CD14-positive monocyte (primary cell): ENCODE data around the gene ITGB1BP1. TPM values are rescaled to one million over a fixed set of nuclear protein-coding genes. Genes with fewer than 3 reads are reported as not detected.

Experiments used
- DNase-seq, 3 donors: peaks; one replicate each; pipeline ENCODE4 v3.0.0-alpha.2; 2011 to 2022
- H2AFZ ChIP-seq: 2 replicates; pipeline ENCODE4 v1.6.0; 2012; ENCODE audit warnings: mild to moderate bottlenecking, low read depth, low read length, inconsistent platforms; ENCODE audit not compliant: insufficient read depth, poor library complexity, severe bottlenecking
- H3K27ac ChIP-seq, 2 donors: 1 replicate in 1 of 2; 2 replicates in 1 of 2; pipeline ENCODE4 v1.5.1; 2012 to 2013; ENCODE audit warnings: low read length in 2 of 2, control low read depth in 1 of 2, inconsistent platforms in 1 of 2, low read depth in 1 of 2, mild to moderate bottlenecking in 1 of 2
- H3K27me3 ChIP-seq, 2 donors: one replicate each; pipeline versions ENCODE4 v1.6.0 to v1.6.1; 2011 to 2013; ENCODE audit warnings: low read length in 2 of 2; ENCODE audit not compliant: control insufficient read depth in 2 of 2, insufficient read depth in 2 of 2
- H3K36me3 ChIP-seq, 2 donors: replicated peaks in 1 of 2; 1 replicate in 1 of 2; 2 replicates in 1 of 2; pipeline versions ENCODE4 v1.5.1 to v1.6.1; 2012 to 2013; ENCODE audit warnings: low read length in 2 of 2, control low read depth in 1 of 2, inconsistent platforms in 1 of 2, mild to moderate bottlenecking in 1 of 2; ENCODE audit not compliant: insufficient read depth in 2 of 2, control insufficient read depth in 1 of 2
- H3K4me1 ChIP-seq, 2 donors: 1 replicate in 1 of 2; 2 replicates in 1 of 2; pipeline versions ENCODE4 v1.5.1 to v1.6.1; 2012 to 2013; ENCODE audit warnings: low read length in 2 of 2, control low read depth in 1 of 2, inconsistent platforms in 1 of 2, mild to moderate bottlenecking in 1 of 2, moderate library complexity in 1 of 2; ENCODE audit not compliant: insufficient read depth in 2 of 2, control insufficient read depth in 1 of 2
- H3K4me2 ChIP-seq: replicated peaks from 2 replicates; pipeline ENCODE3; 2012; ENCODE audit warnings: low read length, moderate library complexity, mild to moderate bottlenecking; ENCODE audit not compliant: poor library complexity, severe bottlenecking; ENCODE audit errors: extremely low read depth
- H3K4me3 ChIP-seq, 3 experiments: fragments of 200-600 bp in 1 of 3; sonication (generic) in 1 of 3; replicated peaks in 1 of 3; 1 replicate in 2 of 3; 2 replicates in 1 of 3; pipeline ENCODE4 v1.5.1; 2011 to 2013; ENCODE audit warnings: low read length in 3 of 3, mild to moderate bottlenecking in 3 of 3, control low read depth in 2 of 3, low read depth in 2 of 3, inconsistent platforms in 1 of 3, moderate library complexity in 1 of 3
- H3K79me2 ChIP-seq: 2 replicates; pipeline ENCODE4 v1.6.0; 2012; ENCODE audit warnings: mild to moderate bottlenecking, control low read depth, inconsistent platforms, low read length, moderate library complexity; ENCODE audit not compliant: insufficient read depth
- H3K9ac ChIP-seq: 2 replicates; pipeline ENCODE4 v1.6.0; 2017; ENCODE audit warnings: low read length, mild to moderate bottlenecking; ENCODE audit not compliant: insufficient read depth, poor library complexity, severe bottlenecking
- H3K9me3 ChIP-seq, 2 donors: replicated peaks in 1 of 2; 1 replicate in 1 of 2; 2 replicates in 1 of 2; pipeline versions ENCODE4 v1.5.1 to v1.6.1; 2012 to 2013; ENCODE audit warnings: low read length in 2 of 2, control low read depth in 1 of 2; ENCODE audit not compliant: control insufficient read depth in 1 of 2, insufficient read depth in 1 of 2
- H4K20me1 ChIP-seq: 2 replicates; pipeline ENCODE4 v1.6.0; 2012; ENCODE audit warnings: mild to moderate bottlenecking, low read length, control low read depth, moderate library complexity; ENCODE audit not compliant: insufficient read depth
- H3K27ac Mint-ChIP-seq, 7 donors: one replicate each; pipeline ENCODE4 v1.8.0; 2020; ENCODE audit warnings: mild to moderate bottlenecking in 7 of 7, mixed read lengths in 7 of 7, moderate library complexity in 6 of 7, inconsistent platforms in 2 of 7
- H3K27me3 Mint-ChIP-seq, 3 donors: one replicate each; pipeline ENCODE4 v1.8.0; 2021 to 2022; ENCODE audit warnings: low read depth in 3 of 3, mild to moderate bottlenecking in 3 of 3, mixed read lengths in 3 of 3, moderate library complexity in 3 of 3, inconsistent platforms in 1 of 3
- H3K36me3 Mint-ChIP-seq, 2 donors: one replicate each; pipeline ENCODE4 v1.8.0; 2020; ENCODE audit warnings: mixed read lengths in 2 of 2, inconsistent platforms in 1 of 2, mild to moderate bottlenecking in 1 of 2
- H3K4me1 Mint-ChIP-seq: one replicate; pipeline ENCODE4 v1.8.0; 2020; ENCODE audit warnings: mild to moderate bottlenecking, mixed read lengths
- H3K4me3 Mint-ChIP-seq, 2 donors: one replicate each; pipeline ENCODE4 v1.8.0; 2020; ENCODE audit warnings: mild to moderate bottlenecking in 2 of 2, mixed read lengths in 2 of 2, moderate library complexity in 1 of 2
- H3K9me3 Mint-ChIP-seq, 7 donors: one replicate each; pipeline ENCODE4 v1.8.0; 2020 to 2022; ENCODE audit warnings: mixed read lengths in 7 of 7, mild to moderate bottlenecking in 6 of 7, moderate library complexity in 6 of 7, inconsistent platforms in 2 of 7
- WGBS: methylation state at CpG from one replicate; pipeline ENCODE4 v1.1.5; 2013; ENCODE audit warnings: missing lambda C conversion rate; ENCODE audit not compliant: insufficient coverage; 5-methylcytosine and 5-hydroxymethylcytosine counted together
- intact Hi-C, 2 donors: fragments of 100-400 bp; cut with micrococcal nuclease; formaldehyde crosslinking; loops; one replicate each; pipeline versions ENCODE4 v1.15.0 to v1.15.1; 2023
- polyA plus RNA-seq, 3 donors: library from polyadenylated mRNA; depleted of rRNA in 1 of 3; unstranded in 2 of 3; stranded (reverse) in 1 of 3; fragments of 300-500 nt in 2 of 3; fragments of >200 nt in 1 of 3; fragmentation: Illumina TruSeq in 2 of 3; gene quantifications; 1 replicate in 2 of 3; 2 replicates in 1 of 3; pipeline ENCODE4 v1.2.3, GENCODE V29; 2012 to 2021
- TF ChIP-seq, protein P1 (sequence below): fragments of 200-600 bp; IDR thresholded peaks from one replicate; pipeline ENCODE4 v1.8.0; 2022; ENCODE audit warnings: antibody characterized with exemption, mild to moderate bottlenecking

The ITGB1BP1 gene
- polyA plus RNA-seq, 3 donors = 38.5 to 125 (median 116) TPM

DNA sequence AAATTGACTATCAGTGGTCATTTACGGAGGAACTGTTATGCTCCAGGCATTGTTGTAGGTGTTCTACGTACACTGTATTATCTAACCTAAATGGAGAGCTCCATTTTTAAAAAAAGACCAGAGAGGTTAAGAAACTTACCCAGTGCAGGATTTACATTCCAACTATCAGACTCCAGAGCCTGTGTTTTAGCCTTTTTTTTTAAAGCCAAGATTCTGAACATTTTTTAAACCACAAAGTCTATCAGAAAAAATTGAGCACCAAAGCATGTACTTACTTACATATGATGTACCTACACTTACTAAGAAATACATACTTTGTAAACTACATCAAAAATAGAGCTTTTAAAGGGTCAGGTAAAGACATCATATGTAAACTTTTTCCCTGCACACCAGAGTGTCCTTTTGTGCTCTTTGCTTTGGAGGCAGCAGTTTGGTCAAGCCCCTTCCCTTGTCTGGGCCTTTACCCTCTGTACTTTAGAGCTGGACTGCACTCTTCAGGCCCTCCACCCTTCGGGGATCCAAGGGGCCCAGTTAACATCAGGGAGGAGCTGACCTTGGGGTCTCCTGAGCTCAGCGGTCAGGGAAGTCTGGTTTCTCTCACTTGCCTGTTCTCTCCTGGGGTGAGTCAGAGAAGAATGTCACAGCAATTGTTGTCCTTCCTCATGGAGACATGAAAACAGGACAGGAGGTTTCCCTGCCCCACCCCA is 58.4 kb downstream of the ITGB1BP1 start:
- Histone ChIP-seq H3K79me2 (no peaks in the 10 kb centered on the region), H3K9ac (no peak overlapping the region), H3K4me1 (no peaks in the 10 kb centered on the region), H2AFZ (no peak overlapping the region), H3K4me2 (no peak overlapping the region), H3K36me3 (no peaks in the 10 kb centered on the region), H3K27ac (no peak overlapping the region), H3K9me3 (no peaks in the 10 kb centered on the region), H3K27me3 (no peaks in the 10 kb centered on the region), H3K4me3 (no peak overlapping the region), H4K20me1 (no peaks in the 10 kb centered on the region)
- Mint-ChIP-seq H3K4me3 (no peak overlapping the region), H3K27me3 (peaks cover 0 to 4% (median 2%) of the 10 kb centered on the region in 3 donors), H3K27ac (no peak overlapping the region), H3K36me3 (peaks cover 0 to 8% of the 10 kb centered on the region in 2 donors), H3K4me1 (no peaks in the 10 kb centered on the region), H3K9me3 (no peaks in the 10 kb centered on the region)
- intact Hi-C loops = no loop called here
- TF ChIP-seq, protein P1, sequence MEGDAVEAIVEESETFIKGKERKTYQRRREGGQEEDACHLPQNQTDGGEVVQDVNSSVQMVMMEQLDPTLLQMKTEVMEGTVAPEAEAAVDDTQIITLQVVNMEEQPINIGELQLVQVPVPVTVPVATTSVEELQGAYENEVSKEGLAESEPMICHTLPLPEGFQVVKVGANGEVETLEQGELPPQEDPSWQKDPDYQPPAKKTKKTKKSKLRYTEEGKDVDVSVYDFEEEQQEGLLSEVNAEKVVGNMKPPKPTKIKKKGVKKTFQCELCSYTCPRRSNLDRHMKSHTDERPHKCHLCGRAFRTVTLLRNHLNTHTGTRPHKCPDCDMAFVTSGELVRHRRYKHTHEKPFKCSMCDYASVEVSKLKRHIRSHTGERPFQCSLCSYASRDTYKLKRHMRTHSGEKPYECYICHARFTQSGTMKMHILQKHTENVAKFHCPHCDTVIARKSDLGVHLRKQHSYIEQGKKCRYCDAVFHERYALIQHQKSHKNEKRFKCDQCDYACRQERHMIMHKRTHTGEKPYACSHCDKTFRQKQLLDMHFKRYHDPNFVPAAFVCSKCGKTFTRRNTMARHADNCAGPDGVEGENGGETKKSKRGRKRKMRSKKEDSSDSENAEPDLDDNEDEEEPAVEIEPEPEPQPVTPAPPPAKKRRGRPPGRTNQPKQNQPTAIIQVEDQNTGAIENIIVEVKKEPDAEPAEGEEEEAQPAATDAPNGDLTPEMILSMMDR = no peak
- DNase-seq = no peak
- WGBS = 88% methylated on average over 2 of the region's 4 CpGs

DNA sequence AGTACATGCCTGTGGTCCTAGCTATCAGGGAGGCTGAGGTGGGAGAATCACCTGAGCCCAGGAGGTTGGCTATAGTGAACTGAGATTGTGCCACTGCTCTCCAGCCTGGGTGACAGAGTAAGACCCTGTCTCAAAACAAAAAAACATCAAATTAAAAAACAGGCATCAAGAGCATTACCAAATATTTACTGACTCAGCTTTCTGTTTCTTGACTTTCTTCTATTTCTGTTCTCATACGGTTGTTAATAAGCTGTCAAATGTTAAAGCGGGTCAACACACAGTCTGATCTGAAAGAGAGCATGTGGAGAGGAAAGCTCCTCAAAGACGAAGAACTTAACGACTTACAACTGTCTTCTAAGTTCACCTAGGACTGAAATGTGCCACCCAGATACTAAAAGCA is 59.0 kb downstream of the ITGB1BP1 start:
- TF ChIP-seq, protein P1 = no peak
- Histone ChIP-seq H3K9ac (no peak overlapping the region), H3K4me1 (no peaks in the 10 kb centered on the region), H3K36me3 (no peaks in the 10 kb centered on the region), H3K9me3 (no peaks in the 10 kb centered on the region), H3K4me2 (no peak overlapping the region), H3K27me3 (no peaks in the 10 kb centered on the region), H2AFZ (no peak overlapping the region), H3K27ac (no peak overlapping the region), H4K20me1 (no peaks in the 10 kb centered on the region), H3K4me3 (no peak overlapping the region), H3K79me2 (no peaks in the 10 kb centered on the region)
- intact Hi-C loops = no loop called here
- H3K4me1 Mint-ChIP-seq = no peaks in the 10 kb centered on the region
- peaks cover 0 to 4% (median under 1%) of the 10 kb centered on the region in 3 donors for H3K27me3 Mint-ChIP-seq
- WGBS = 75% methylated on average over 2 of the region's 4 CpGs
- H3K9me3 Mint-ChIP-seq = no peaks in the 10 kb centered on the region
- no peak for DNase-seq
- H3K4me3 Mint-ChIP-seq = no peak overlapping the region
- H3K27ac Mint-ChIP-seq = no peak overlapping the region
- peaks cover 0 to 8% of the 10 kb centered on the region in 2 donors for H3K36me3 Mint-ChIP-seq
